Heart left ventricle (tissue), 13 donors: ENCODE data around the gene CACNA1D.

Experiments used
- POLR2A ChIP-seq, 2 donors: fragments of 450-650 bp; IDR thresholded peaks; one replicate each; pipeline ENCODE4 v1.6.1; 2017; ENCODE audit warnings: antibody characterized with exemption in 2 of 2, mild to moderate bottlenecking in 2 of 2, moderate library complexity in 2 of 2
- TF ChIP-seq, protein P1 (sequence below), 12 donors: fragments of 200-600 bp; sonication (generic) in 4 of 12; IDR thresholded peaks; one replicate each; pipeline versions ENCODE4 v1.5.0 to v1.8.0; 2018 to 2022; ENCODE audit warnings: antibody characterized with exemption in 12 of 12, mild to moderate bottlenecking in 5 of 12
- donor health status: ischemic (EF 13 %, LVEDD 7.1; RV severe dilation, severe dysfunction).
- donor health status: DM: no; HTN: yes; CAD: no.
- donor health status: DM: no; HTN: no; CAD: no.
- donor health status: ischemic (EF 25% LVEDD 6.9; RV normal size, moderate dysfunction).
- donor health status: ischemic (EF 25% LVEDD 5.7; RV mildly dilated, moderate dysfunction).
- donor health status: ischemic (EF 35%, LVEDD 5.7; RV mildly dilated, moderate dysfunction).
- donor health status: nonischemic (EF 11% LVEDD 7.7; RV severe dilation, severe dysfunction).
- donor health status: DM: yes; HTN: yes; CAD: no.
- donor health status: PGD.
- donor health status: ischemic (EF 29% LVEDD 5.4; RV normal size, mild dysfunction).
- donor health status: nonischemic (EF 23%, LVEDD 6.1; RV moderate dilation, normal function).

DNA sequence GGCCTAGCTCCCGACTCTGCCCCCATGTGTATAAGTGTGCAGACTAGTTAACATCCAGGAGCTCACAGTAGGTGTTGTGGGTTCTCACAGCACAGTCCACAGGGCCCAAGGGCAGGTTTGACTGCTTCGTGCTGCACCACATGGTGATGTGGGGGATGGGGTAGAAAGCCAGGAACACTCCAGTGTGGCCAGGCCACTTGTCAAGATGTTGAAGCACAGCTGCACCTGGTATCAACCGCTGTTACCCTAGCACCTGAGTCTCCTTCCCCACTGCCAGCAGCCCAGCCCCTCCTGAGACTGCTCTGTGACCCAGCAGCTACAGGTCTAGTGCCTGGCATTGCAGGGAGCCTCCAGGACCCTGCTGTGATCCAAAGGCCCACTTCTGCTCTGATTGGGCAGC, 298.5 kb downstream of the CACNA1D start:
- TF ChIP-seq, protein P1, sequence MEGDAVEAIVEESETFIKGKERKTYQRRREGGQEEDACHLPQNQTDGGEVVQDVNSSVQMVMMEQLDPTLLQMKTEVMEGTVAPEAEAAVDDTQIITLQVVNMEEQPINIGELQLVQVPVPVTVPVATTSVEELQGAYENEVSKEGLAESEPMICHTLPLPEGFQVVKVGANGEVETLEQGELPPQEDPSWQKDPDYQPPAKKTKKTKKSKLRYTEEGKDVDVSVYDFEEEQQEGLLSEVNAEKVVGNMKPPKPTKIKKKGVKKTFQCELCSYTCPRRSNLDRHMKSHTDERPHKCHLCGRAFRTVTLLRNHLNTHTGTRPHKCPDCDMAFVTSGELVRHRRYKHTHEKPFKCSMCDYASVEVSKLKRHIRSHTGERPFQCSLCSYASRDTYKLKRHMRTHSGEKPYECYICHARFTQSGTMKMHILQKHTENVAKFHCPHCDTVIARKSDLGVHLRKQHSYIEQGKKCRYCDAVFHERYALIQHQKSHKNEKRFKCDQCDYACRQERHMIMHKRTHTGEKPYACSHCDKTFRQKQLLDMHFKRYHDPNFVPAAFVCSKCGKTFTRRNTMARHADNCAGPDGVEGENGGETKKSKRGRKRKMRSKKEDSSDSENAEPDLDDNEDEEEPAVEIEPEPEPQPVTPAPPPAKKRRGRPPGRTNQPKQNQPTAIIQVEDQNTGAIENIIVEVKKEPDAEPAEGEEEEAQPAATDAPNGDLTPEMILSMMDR (IDR thresholded peaks at IDR 0.05), result no peak
- no peak for TF ChIP-seq POLR2A (IDR thresholded peaks at IDR 0.05)
